Nephron progenitor cell (in vitro differentiated cells): ENCODE results near the gene CIZ1.

ENCODE experiments used
- DNase-seq: peaks from one replicate; pipeline ENCODE4 v3.0.0; 2021
- H3K27ac Mint-ChIP-seq: 2 replicates; pipeline ENCODE4 v1.8.0; 2021; ENCODE audit warnings: mild to moderate bottlenecking, moderate library complexity, mixed read lengths
- H3K27me3 Mint-ChIP-seq: 2 replicates; pipeline ENCODE4 v1.8.0; 2021; ENCODE audit warnings: mild to moderate bottlenecking, low read depth, mixed read lengths; ENCODE audit not compliant: poor library complexity
- H3K36me3 Mint-ChIP-seq: 2 replicates; pipeline ENCODE4 v1.8.0; 2021; ENCODE audit warnings: low read depth, mixed read lengths
- H3K4me1 Mint-ChIP-seq: 2 replicates; pipeline ENCODE4 v1.8.0; 2021; ENCODE audit warnings: mixed read lengths
- H3K4me3 Mint-ChIP-seq: 2 replicates; pipeline ENCODE4 v1.8.0; 2021; ENCODE audit warnings: mild to moderate bottlenecking, moderate library complexity, mixed read lengths
- H3K9me3 Mint-ChIP-seq: 2 replicates; pipeline ENCODE4 v1.8.0; 2021; ENCODE audit warnings: mild to moderate bottlenecking, moderate library complexity, mixed read lengths
- TF ChIP-seq, protein P1 (sequence below): fragments of 200-600 bp; sonication (generic); IDR thresholded peaks from 2 replicates; pipeline ENCODE4 v1.5.0; 2021; ENCODE audit warnings: antibody characterized with exemption

The CIZ1 gene

DNA sequence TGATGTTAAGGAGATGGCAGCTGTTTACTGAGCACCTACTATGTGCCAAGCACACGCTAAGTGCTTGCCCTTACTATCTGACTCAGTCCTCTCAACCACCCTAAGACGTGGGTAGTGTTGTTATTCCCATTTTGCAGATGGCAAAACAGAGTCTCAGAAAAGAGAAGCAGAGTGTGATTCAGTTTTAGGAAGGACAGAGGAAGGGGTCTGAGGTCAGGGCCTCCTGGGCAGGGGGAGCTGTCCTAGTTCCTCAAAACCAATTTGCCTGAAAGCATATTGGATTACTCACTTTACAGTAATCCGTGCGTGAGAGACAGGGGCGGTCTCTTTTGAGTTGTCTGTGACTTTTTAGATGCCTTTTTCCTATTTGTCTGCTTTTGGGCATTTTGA, 35.0 kb upstream of the CIZ1 start:
- H3K27ac Mint-ChIP-seq: no peak overlapping the region
- H3K36me3 Mint-ChIP-seq: peaks cover 37% of the 10 kb centered on the region
- TF ChIP-seq, protein P1, sequence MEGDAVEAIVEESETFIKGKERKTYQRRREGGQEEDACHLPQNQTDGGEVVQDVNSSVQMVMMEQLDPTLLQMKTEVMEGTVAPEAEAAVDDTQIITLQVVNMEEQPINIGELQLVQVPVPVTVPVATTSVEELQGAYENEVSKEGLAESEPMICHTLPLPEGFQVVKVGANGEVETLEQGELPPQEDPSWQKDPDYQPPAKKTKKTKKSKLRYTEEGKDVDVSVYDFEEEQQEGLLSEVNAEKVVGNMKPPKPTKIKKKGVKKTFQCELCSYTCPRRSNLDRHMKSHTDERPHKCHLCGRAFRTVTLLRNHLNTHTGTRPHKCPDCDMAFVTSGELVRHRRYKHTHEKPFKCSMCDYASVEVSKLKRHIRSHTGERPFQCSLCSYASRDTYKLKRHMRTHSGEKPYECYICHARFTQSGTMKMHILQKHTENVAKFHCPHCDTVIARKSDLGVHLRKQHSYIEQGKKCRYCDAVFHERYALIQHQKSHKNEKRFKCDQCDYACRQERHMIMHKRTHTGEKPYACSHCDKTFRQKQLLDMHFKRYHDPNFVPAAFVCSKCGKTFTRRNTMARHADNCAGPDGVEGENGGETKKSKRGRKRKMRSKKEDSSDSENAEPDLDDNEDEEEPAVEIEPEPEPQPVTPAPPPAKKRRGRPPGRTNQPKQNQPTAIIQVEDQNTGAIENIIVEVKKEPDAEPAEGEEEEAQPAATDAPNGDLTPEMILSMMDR: no peak
- no peaks in the 10 kb centered on the region for H3K4me1 Mint-ChIP-seq
- DNase-seq: no peak
- no peaks in the 10 kb centered on the region for H3K9me3 Mint-ChIP-seq
- peaks cover 4% of the 10 kb centered on the region for H3K27me3 Mint-ChIP-seq
- no peak overlapping the region for H3K4me3 Mint-ChIP-seq

DNA sequence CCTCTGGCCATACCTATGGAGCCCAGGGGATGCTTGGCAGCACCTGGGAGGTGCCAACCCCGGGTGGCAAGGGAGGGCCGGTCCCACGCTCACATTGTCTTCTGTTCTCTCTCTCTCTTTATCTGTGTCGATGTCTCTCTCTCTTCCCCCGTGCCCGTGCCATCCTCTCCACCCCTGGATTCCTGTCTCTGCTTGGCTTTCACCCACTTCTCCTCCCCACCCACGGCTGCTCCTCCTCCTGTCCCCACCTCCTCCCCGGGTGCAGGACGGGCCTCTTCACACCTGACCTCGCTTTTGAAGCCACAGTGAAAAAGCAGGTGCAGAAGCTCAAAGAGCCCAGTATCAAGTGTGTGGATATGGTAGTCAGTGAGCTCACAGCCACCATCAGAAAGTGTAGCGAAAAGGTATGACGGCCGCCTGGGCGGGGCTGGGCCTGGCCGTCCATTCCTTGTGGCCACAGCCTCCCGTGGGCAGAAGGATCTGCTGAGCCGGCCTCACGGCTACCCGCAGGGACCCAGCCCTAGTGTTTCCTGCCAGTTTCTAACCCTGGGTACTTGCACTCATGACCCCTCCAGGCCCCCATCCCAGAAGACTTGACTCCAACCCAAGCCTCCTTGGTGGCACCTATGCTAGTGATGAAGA, 34.5 kb upstream of the CIZ1 start:
- TF ChIP-seq, protein P1: no peak
- H3K9me3 Mint-ChIP-seq: no peaks in the 10 kb centered on the region
- peaks cover 40% of the 10 kb centered on the region for H3K36me3 Mint-ChIP-seq
- H3K4me3 Mint-ChIP-seq: no peak overlapping the region
- no peak overlapping the region for H3K27ac Mint-ChIP-seq
- no peaks in the 10 kb centered on the region for H3K4me1 Mint-ChIP-seq
- H3K27me3 Mint-ChIP-seq: peaks cover 4% of the 10 kb centered on the region
- DNase-seq: no peak

DNA sequence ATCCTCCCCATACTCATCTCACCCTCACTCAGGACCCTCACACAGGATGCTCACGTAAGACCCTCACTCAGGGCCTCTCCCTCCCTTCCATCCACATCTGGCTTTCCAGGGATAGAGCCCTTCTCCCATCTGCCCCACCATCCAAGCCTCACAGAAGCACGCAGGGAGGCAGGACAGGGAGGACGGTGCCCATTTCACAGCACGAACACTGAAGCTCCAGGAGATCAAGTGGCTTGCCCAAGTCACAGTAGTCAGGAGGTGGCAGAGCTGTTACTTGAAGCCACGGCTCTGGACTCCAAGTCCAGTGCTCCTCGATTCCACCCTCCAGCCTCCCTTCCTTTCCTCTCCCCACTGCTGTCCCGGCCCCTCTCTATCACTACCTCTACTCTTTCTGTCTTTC, 33.5 kb upstream of the CIZ1 start:
- Mint-ChIP-seq H3K4me3 (no peak overlapping the region), H3K27ac (no peak overlapping the region), H3K36me3 (peaks cover 44% of the 10 kb centered on the region), H3K4me1 (no peaks in the 10 kb centered on the region), H3K27me3 (peaks cover 4% of the 10 kb centered on the region), H3K9me3 (no peaks in the 10 kb centered on the region)
- TF ChIP-seq, protein P1: no peak
- DNase-seq: no peak

DNA sequence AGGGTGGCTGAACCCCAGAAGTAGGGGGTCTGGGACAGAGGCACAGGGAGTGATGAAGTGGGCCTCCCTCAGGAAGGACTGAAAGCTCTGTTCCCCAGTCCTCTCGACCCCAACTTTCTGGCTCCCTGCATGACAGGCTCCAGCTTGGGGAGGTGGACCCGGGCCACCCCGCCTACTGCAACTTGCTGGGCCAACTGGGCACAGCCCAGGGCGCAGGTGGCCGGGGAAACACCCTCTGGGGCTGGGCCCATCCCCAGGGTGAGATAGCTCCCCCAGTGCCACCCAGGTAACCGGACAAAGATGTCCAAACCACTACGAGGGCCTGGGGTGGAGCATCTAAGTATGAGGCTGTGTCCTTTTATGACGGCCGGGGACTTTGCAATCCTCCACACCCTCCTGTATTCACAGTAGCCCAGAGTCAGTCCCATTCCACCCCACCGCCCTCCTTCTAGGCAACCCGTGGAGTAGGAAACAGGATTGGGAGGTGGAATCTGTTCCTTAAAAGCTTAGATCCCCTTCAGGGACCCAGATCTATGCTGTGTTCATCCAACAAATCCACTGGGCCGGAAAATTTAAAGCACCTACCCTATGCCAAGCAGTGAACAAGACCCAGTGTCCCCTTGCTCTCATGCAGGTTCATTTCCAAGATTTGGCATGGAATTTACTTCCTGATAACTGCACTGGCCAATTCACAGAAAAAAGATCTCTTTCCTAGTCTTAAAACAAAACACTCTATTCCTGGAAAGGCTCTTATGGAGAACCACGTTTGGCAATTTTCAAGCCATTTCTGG, 31.7 kb upstream of the CIZ1 start:
- peaks cover 3% of the 10 kb centered on the region for H3K27me3 Mint-ChIP-seq
- TF ChIP-seq, protein P1: no peak
- no peak for DNase-seq
- H3K36me3 Mint-ChIP-seq: peaks cover 46% of the 10 kb centered on the region
- no peak overlapping the region for H3K27ac Mint-ChIP-seq
- H3K4me3 Mint-ChIP-seq: no peak overlapping the region
- peaks cover 11% of the 10 kb centered on the region for H3K4me1 Mint-ChIP-seq
- H3K9me3 Mint-ChIP-seq: no peaks in the 10 kb centered on the region

DNA sequence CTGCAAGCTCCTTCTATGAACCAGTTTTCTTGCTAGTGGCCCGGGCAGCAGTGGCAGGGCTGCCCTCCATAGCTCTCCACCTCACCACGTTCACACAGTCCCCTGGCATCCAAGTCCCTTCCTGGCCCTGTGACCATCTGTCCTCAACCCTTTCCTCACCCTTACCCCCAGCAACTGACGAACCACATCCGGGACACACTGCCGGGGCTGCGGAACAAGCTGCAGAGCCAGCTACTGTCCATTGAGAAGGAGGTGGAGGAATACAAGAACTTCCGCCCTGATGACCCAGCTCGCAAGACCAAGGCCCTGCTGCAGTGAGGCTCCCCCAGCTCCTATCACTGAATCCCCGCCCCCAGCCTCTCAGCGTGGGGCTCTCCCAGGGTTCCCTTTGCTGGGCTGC, 30.7 kb upstream of the CIZ1 start:
- Mint-ChIP-seq H3K27me3 (peaks cover 3% of the 10 kb centered on the region), H3K4me1 (peaks cover 17% of the 10 kb centered on the region), H3K9me3 (no peaks in the 10 kb centered on the region), H3K4me3 (no peak overlapping the region), H3K36me3 (peaks cover 41% of the 10 kb centered on the region), H3K27ac (no peak overlapping the region)
- no peak for DNase-seq
- TF ChIP-seq, protein P1: no peak
